H1 (cell line): ENCODE measurements around the gene C19orf25. TPM values are rescaled to one million over a fixed set of nuclear protein-coding genes. Genes with fewer than 3 reads are reported as not detected.

Experiments
- CTCF ChIA-PET: fragments of 300-600 bp; sonication (Branson Sonifier 250); formaldehyde crosslinking; loops from one replicate; lab custom pipeline; 2021; ENCODE audit not compliant: partially characterized antibody; lab: Charles Lee
- POLR2A ChIA-PET: fragments of 300-600 bp; sonication (Branson Sonifier 250); formaldehyde crosslinking; loops from one replicate; lab custom pipeline; 2021; ENCODE audit warnings: inconsistent platforms; ENCODE audit not compliant: partially characterized antibody; lab: Charles Lee
- DNase-seq, 2 experiments: peaks; one replicate each; pipeline versions ENCODE4 v3.0.0 to v3.0.0-alpha.2; 2010 to 2022; ENCODE audit warnings: low spot score in 2 of 2, low read depth in 1 of 2, mixed read lengths in 1 of 2
- FAIRE-seq: peaks from 2 replicates; lab custom pipeline; 2011; peaks lifted over from hg19 to GRCh38; lab: Jason Lieb, UNC
- H2AFZ ChIP-seq: 2 replicates; pipeline ENCODE4 v1.8.1; 2012; ENCODE audit warnings: low read length, inconsistent platforms
- H2AK5ac ChIP-seq: 2 replicates; pipeline ENCODE4 v1.6.1; 2013; ENCODE audit warnings: low read depth, low read length
- H2BK120ac ChIP-seq: replicated peaks from 2 replicates; pipeline ENCODE3; 2013; ENCODE audit warnings: low read depth, low read length, inconsistent platforms
- H2BK12ac ChIP-seq: 2 replicates; pipeline ENCODE4 v1.6.1; 2013; ENCODE audit warnings: low read depth, low read length
- H2BK15ac ChIP-seq: 2 replicates; pipeline ENCODE4 v1.6.1; 2013; ENCODE audit warnings: low read length
- H2BK20ac ChIP-seq: 2 replicates; pipeline ENCODE4 v1.6.1; 2013; ENCODE audit warnings: low read length
- H2BK5ac ChIP-seq: 2 replicates; pipeline ENCODE4 v1.6.1; 2013; ENCODE audit warnings: low read depth, low read length
- H3K14ac ChIP-seq: 2 replicates; pipeline ENCODE4 v1.6.1; 2013; ENCODE audit warnings: inconsistent platforms; ENCODE audit not compliant: insufficient read length
- H3K18ac ChIP-seq: 2 replicates; pipeline ENCODE4 v1.6.1; 2013; ENCODE audit warnings: low read length; ENCODE audit errors: extremely low read depth
- H3K23ac ChIP-seq: 2 replicates; pipeline ENCODE4 v1.6.1; 2013; ENCODE audit warnings: inconsistent platforms; ENCODE audit not compliant: insufficient read length
- H3K23me2 ChIP-seq: 2 replicates; pipeline ENCODE4 v1.6.1; 2013; ENCODE audit warnings: low read depth, low read length
- H3K27ac ChIP-seq: 2 replicates; pipeline ENCODE4 v1.6.1; 2011; ENCODE audit warnings: low read depth, low read length, inconsistent platforms
- H3K27me3 ChIP-seq, 4 experiments: replicated peaks in 1 of 4; 1 replicate in 1 of 4; 2 replicates in 3 of 4; pipeline versions ENCODE4 v1.6.1 to v1.8.1; 2011 to 2013; ENCODE audit warnings: low read length in 3 of 4, mild to moderate bottlenecking in 3 of 4, inconsistent platforms in 2 of 4, mixed read lengths in 2 of 4, moderate library complexity in 1 of 4; ENCODE audit not compliant: control insufficient read depth in 3 of 4, insufficient read depth in 3 of 4; ENCODE audit errors: extremely low read depth in 1 of 4
- H3K36me3 ChIP-seq, 4 experiments: 2 replicates each; pipeline versions ENCODE4 v1.6.1 to v1.8.1; 2011 to 2013; ENCODE audit warnings: mild to moderate bottlenecking in 4 of 4, low read length in 3 of 4, moderate library complexity in 2 of 4, control low read depth in 1 of 4, inconsistent platforms in 1 of 4; ENCODE audit not compliant: insufficient read depth in 4 of 4, control insufficient read depth in 2 of 4
- H3K4ac ChIP-seq: replicated peaks from 2 replicates; pipeline ENCODE3; 2013; ENCODE audit warnings: low read length, low read depth, mixed read lengths, inconsistent platforms; ENCODE audit not compliant: insufficient read length
- H3K4me1 ChIP-seq, 4 experiments: replicated peaks in 1 of 4; 1 replicate in 1 of 4; 2 replicates in 3 of 4; pipeline versions ENCODE4 v1.6.1 to v1.8.1; 2011 to 2013; ENCODE audit warnings: low read length in 3 of 4, inconsistent platforms in 2 of 4, mixed read lengths in 1 of 4; ENCODE audit not compliant: insufficient read depth in 4 of 4, control insufficient read depth in 3 of 4
- H3K4me2 ChIP-seq, 2 experiments: 2 replicates each; pipeline versions ENCODE4 v1.6.1 to v1.8.1; 2011 to 2013; ENCODE audit warnings: low read depth in 2 of 2, low read length in 2 of 2, control low read depth in 1 of 2, inconsistent platforms in 1 of 2, mild to moderate bottlenecking in 1 of 2; ENCODE audit not compliant: insufficient read depth in 1 of 2
- H3K4me3 ChIP-seq, 4 experiments: fragments of 200-600, 300-600 bp in 1 of 4; sonication (generic), shearing (Covaris generic), sonication (Bioruptor Twin) in 1 of 4; 2 replicates each; pipeline versions ENCODE4 v1.5.1 to v1.8.1; 2011 to 2016; ENCODE audit warnings: low read length in 4 of 4, low read depth in 3 of 4, control low read depth in 2 of 4, inconsistent platforms in 2 of 4, mild to moderate bottlenecking in 2 of 4, mixed read lengths in 1 of 4, moderate library complexity in 1 of 4; ENCODE audit not compliant: insufficient read depth in 2 of 4; ENCODE audit errors: extremely low read depth in 1 of 4
- H3K56ac ChIP-seq: replicated peaks from 2 replicates; pipeline ENCODE3; 2013; ENCODE audit warnings: low read depth, mild to moderate bottlenecking, mixed read lengths, low read length, inconsistent platforms; ENCODE audit not compliant: insufficient read length
- H3K79me1 ChIP-seq: 2 replicates; pipeline ENCODE4 v1.6.1; 2013; ENCODE audit warnings: low read depth, low read length, control low read depth
- H3K79me2 ChIP-seq, 2 experiments: 2 replicates each; pipeline versions ENCODE4 v1.6.1 to v1.8.1; 2012 to 2013; ENCODE audit warnings: low read length in 2 of 2, mild to moderate bottlenecking in 2 of 2, inconsistent platforms in 1 of 2; ENCODE audit not compliant: insufficient read depth in 2 of 2, control insufficient read depth in 1 of 2
- H3K9ac ChIP-seq, 4 experiments: replicated peaks in 1 of 4; 1 replicate in 1 of 4; 2 replicates in 3 of 4; pipeline versions ENCODE4 v1.6.1 to v1.8.1; 2011 to 2013; ENCODE audit warnings: low read depth in 3 of 4, low read length in 3 of 4, control low read depth in 2 of 4, mild to moderate bottlenecking in 2 of 4, moderate library complexity in 2 of 4, inconsistent platforms in 1 of 4; ENCODE audit errors: extremely low read depth in 1 of 4
- H3K9me3 ChIP-seq, 2 experiments: 2 replicates each; pipeline versions ENCODE4 v1.6.1 to v1.8.1; 2012 to 2013; ENCODE audit warnings: mild to moderate bottlenecking in 2 of 2, moderate library complexity in 2 of 2, control low read depth in 1 of 2, inconsistent platforms in 1 of 2, low read depth in 1 of 2, low read length in 1 of 2, mixed read lengths in 1 of 2; ENCODE audit not compliant: insufficient read depth in 2 of 2
- H4K20me1 ChIP-seq, 2 experiments: replicated peaks in 1 of 2; 2 replicates each; pipeline versions ENCODE3 to v1.8.1; 2011 to 2013; ENCODE audit warnings: inconsistent platforms in 2 of 2, low read length in 2 of 2, mild to moderate bottlenecking in 1 of 2; ENCODE audit not compliant: insufficient read depth in 2 of 2, control insufficient read depth in 1 of 2
- H4K5ac ChIP-seq: 2 replicates; pipeline ENCODE4 v1.6.1; 2013; ENCODE audit warnings: low read length, low read depth, mixed read lengths, inconsistent platforms; ENCODE audit not compliant: insufficient read length
- H4K8ac ChIP-seq: 2 replicates; pipeline ENCODE4 v1.8.0; 2013; ENCODE audit warnings: mild to moderate bottlenecking, moderate library complexity, low read length, inconsistent platforms; ENCODE audit not compliant: insufficient read depth; ENCODE audit errors: extremely low read depth
- H4K91ac ChIP-seq: replicated peaks from 2 replicates; pipeline ENCODE3; 2013; ENCODE audit warnings: low read length, mixed read lengths, inconsistent platforms; ENCODE audit not compliant: insufficient read length
- CREB1 ChIP-seq: IDR thresholded peaks from 2 replicates; pipeline ENCODE4 v1.6.1; 2012; ENCODE audit warnings: inconsistent platforms
- FOSL1 ChIP-seq: IDR thresholded peaks from 2 replicates; pipeline ENCODE4 v1.6.1; 2011; ENCODE audit warnings: mild to moderate bottlenecking, low read depth, low read length, moderate library complexity; ENCODE audit not compliant: insufficient read depth
- GABPA ChIP-seq: IDR thresholded peaks from 2 replicates; pipeline ENCODE4 v1.6.1; 2011; ENCODE audit warnings: mild to moderate bottlenecking, low read length, moderate library complexity, borderline replicate concordance; ENCODE audit not compliant: insufficient read depth
- RFX5 ChIP-seq: IDR thresholded peaks from 2 replicates; pipeline ENCODE4 v1.6.1; 2011; ENCODE audit warnings: low read depth, low read length, improper control_type of control experiment, borderline replicate concordance
- SP2 ChIP-seq: IDR thresholded peaks from 2 replicates; pipeline ENCODE4 v1.6.1; 2012; ENCODE audit warnings: mild to moderate bottlenecking, low read length, inconsistent platforms
- SP4 ChIP-seq: IDR thresholded peaks from 2 replicates; pipeline ENCODE4 v1.6.1; 2012; ENCODE audit warnings: low read length, inconsistent platforms
- TAF1 ChIP-seq: IDR thresholded peaks from 2 replicates; pipeline ENCODE4 v1.6.1; 2011; ENCODE audit warnings: mild to moderate bottlenecking, low read depth, low read length
- TEAD4 ChIP-seq: IDR thresholded peaks from 2 replicates; pipeline ENCODE4 v1.6.1; 2012; ENCODE audit warnings: low read depth, low read length, inconsistent platforms, mixed read lengths
- WGBS, 2 experiments: shearing (Covaris generic) in 1 of 2; methylation state at CpG; one replicate each; pipeline versions ENCODE4 v1.1.6 to v1.1.7; 2013 to 2015; ENCODE audit warnings: low lambda C conversion rate in 2 of 2, mixed read lengths in 2 of 2, inconsistent platforms in 1 of 2, low coverage in 1 of 2, missing lambda C conversion rate in 1 of 2; ENCODE audit not compliant: insufficient replicate concordance in 2 of 2, insufficient coverage in 1 of 2, insufficient read length in 1 of 2; ENCODE audit errors: extremely low coverage in 1 of 2, missing lambda C conversion rate in 1 of 2; 5-methylcytosine and 5-hydroxymethylcytosine counted together
- polyA plus RNA-seq, 7 experiments: library from polyadenylated mRNA; depleted of rRNA in 3 of 7; stranded (reverse) in 5 of 7; unstranded in 2 of 7; fragments of >200 nt in 5 of 7; fragments of 200-250 nt in 2 of 7; gene quantifications; 1 replicate in 5 of 7; 2 replicates in 1 of 7; 4 replicates in 1 of 7; pipeline versions ENCODE4 v1.2.1 to v1.2.3, GENCODE V29; 2011 to 2013; ENCODE audit warnings: missing spikeins in 2 of 7, mixed read lengths in 2 of 7
- total RNA-seq: library from RNA; stranded (reverse); fragmentation: NEBNext Ultra II Directional; extraction: Animal tissue kit (Norgen Biotek cat#: 25700); gene quantifications from 2 replicates; pipeline ENCODE4 v1.2.1, GENCODE V29; 2021

The C19orf25 gene
- total and polyA plus RNA-seq, 2 of the 8 experiments (the other 6 are each of a cell fraction or from before 2014, with no cell fraction given): 41.3 to 67.4 TPM

GRCh38 chr19:1489463-1490310 lies 10.7 kb upstream of the C19orf25 start:
- H3K36me3 ChIP-seq: no peaks in the 10 kb centered on the region
- H4K20me1 ChIP-seq: no peaks in the 10 kb centered on the region
- no peaks in the 10 kb centered on the region for H3K79me2 ChIP-seq
- WGBS, 2 experiments: 35% methylated on average over 33 of the region's 37 CpGs; no CpG with 5 or more reads in 1 of the 2 experiments
- CTCF ChIA-PET: no interaction called here
- peak overlapping the region; percentile 50 to 80 (median 68) for H3K4me3 ChIP-seq
- peak overlapping the region; percentile 63; the same call in 1 of the 2 replicates for H2BK5ac ChIP-seq
- H3K27me3 ChIP-seq: peaks cover 3 to 17% (median 9%) of the 10 kb centered on the region in 4 experiments; a peak in 6 of 7 replicates
- POLR2A ChIA-PET: no interaction called here
- no peak overlapping the region for H2BK20ac ChIP-seq
- peaks cover 0 to 5% (median 2%) of the 10 kb centered on the region in 4 experiments; a peak in 4 of 7 replicates for H3K4me1 ChIP-seq
- no peaks in the 10 kb centered on the region for H3K79me1 ChIP-seq
- 0 out of 2 replicates have a peak overlapping the region, but pooled peaks have one; percentile 39 for H2AK5ac ChIP-seq
- peak overlapping the region in 2 of 4 experiments; percentile 5 to 50; a peak in 2 of 7 replicates for H3K9ac ChIP-seq
- H3K23ac ChIP-seq: no peak overlapping the region
- H3K23me2 ChIP-seq: peaks cover 7% of the 10 kb centered on the region; the same call in 1 of the 2 replicates
- TF ChIP-seq CREB1 (no peak), TAF1 (no peak), SP2 (no peak), GABPA (no peak), RFX5 (no peak), TEAD4 (no peak), FOSL1 (no peak), SP4 (no peak)
- H3K4me2 ChIP-seq: peak overlapping the region; percentile 66 to 89
- no peak for FAIRE-seq
- H3K14ac ChIP-seq: no peak overlapping the region
- H3K9me3 ChIP-seq: no peaks in the 10 kb centered on the region
- H3K18ac ChIP-seq: no peak overlapping the region; the same call in 1 of the 2 replicates
- H3K27ac ChIP-seq: no peak overlapping the region
- H2BK12ac ChIP-seq: no peak overlapping the region; the same call in 1 of the 2 replicates
- no peak for DNase-seq
- H3K56ac ChIP-seq: peak overlapping the region; percentile 36
- peak overlapping the region; percentile 71 for H4K8ac ChIP-seq
- no peak overlapping the region for H2AFZ ChIP-seq
- H4K5ac ChIP-seq: peak overlapping the region; percentile 37
- H2BK120ac ChIP-seq: no peak overlapping the region
- H4K91ac ChIP-seq: peak overlapping the region; percentile 65
- H2BK15ac ChIP-seq: peak overlapping the region; percentile 29; the same call in 1 of the 2 replicates
- H3K4ac ChIP-seq: peak overlapping the region; percentile 81
